Measurements from ENCODE around the gene SNRPD1. TPM values are rescaled to one million over a fixed set of nuclear protein-coding genes. Genes with fewer than 3 reads are reported as not detected.

SNRPD1 gene
- total RNA-seq, 1 donor from 2014 or later = 58.1 TPM

GRCh38 chr18:21593540-21594257 lies 18.4 kb upstream of the SNRPD1 start:
- Mint-ChIP-seq H3K4me1 (peaks cover 24% of the 10 kb centered on the region), H3K27ac (no peak overlapping the region), H3K27me3 (no peaks in the 10 kb centered on the region), H3K9me3 (no peaks in the 10 kb centered on the region), H3K36me3 (ENCODE audit: low read depth) (peaks cover 17% of the 10 kb centered on the region), H3K4me3 (no peak overlapping the region)
- TF ChIP-seq CTCF (IDR thresholded peaks at IDR 0.05) = no peak
- POLR2A ChIA-PET = no interaction called here
- intact Hi-C loops (cut with micrococcal nuclease) = no loop called here
- CTCF ChIA-PET = no interaction called here
- ATAC-seq (ENCODE audit: low read depth) = peak; percentile 25
- no peak for DNase-seq

- CTCF ChIA-PET = no interaction called here
- TF ChIP-seq CTCF (IDR thresholded peaks at IDR 0.05) = no peak
- Mint-ChIP-seq H3K27me3 (no peaks in the 10 kb centered on the region), H3K27ac (no peak overlapping the region), H3K9me3 (no peaks in the 10 kb centered on the region), H3K36me3 (ENCODE audit: low read depth) (peaks cover 19% of the 10 kb centered on the region), H3K4me3 (no peak overlapping the region), H3K4me1 (peaks cover 50% of the 10 kb centered on the region)
- intact Hi-C loops (cut with micrococcal nuclease) = no loop called here
- DNase-seq (no peak), ATAC-seq (ENCODE audit: low read depth) (no peak)
- POLR2A ChIA-PET = interaction anchor here (0.5 to 1.0 kb wide), 2 partner anchors 15 to 250 kb away, joined by 5 to 6 read pairs; partner anchors contain the start of gene SNRPD1
Observed at GRCh38 chr18:21597620-21598019, 14.5 kb upstream of the SNRPD1 start.

GRCh38 chr18:21598726-21599584 lies 13.2 kb upstream of the SNRPD1 start:
- H3K36me3 Mint-ChIP-seq (ENCODE audit: low read depth) = peaks cover 15% of the 10 kb centered on the region
- ChIA-PET POLR2A (interaction anchor here (0.6 to 5.2 kb wide), 6 partner anchors 12 to 142 kb away, joined by 3 to 152 read pairs (median 24); partner anchors contain the start of genes ABHD3, MIB1 and SNRPD1), CTCF (interaction anchor here (4.5 kb wide), 1 partner anchor 12 kb away, joined by 59 read pairs; the partner anchor contains the start of gene SNRPD1)
- H3K9me3 Mint-ChIP-seq = no peaks in the 10 kb centered on the region
- ATAC-seq (ENCODE audit: low read depth) (no peak), DNase-seq (no peak)
- no peak for TF ChIP-seq CTCF (IDR thresholded peaks at IDR 0.05)
- H3K27me3 Mint-ChIP-seq = no peaks in the 10 kb centered on the region
- peak overlapping the region; percentile 99 for H3K27ac Mint-ChIP-seq
- peaks cover 52% of the 10 kb centered on the region for H3K4me1 Mint-ChIP-seq
- intact Hi-C loops (cut with micrococcal nuclease) = no loop called here
- peak overlapping the region; percentile 96 for H3K4me3 Mint-ChIP-seq

- DNase-seq (no peak), ATAC-seq (ENCODE audit: low read depth) (peak; percentile 49)
- H3K27me3 Mint-ChIP-seq = no peaks in the 10 kb centered on the region
- POLR2A ChIA-PET = interaction anchor here (0.6 to 5.2 kb wide), 22 partner anchors 11 to 1853 kb away, joined by 3 to 152 read pairs (median 4); partner anchors contain the start of genes ABHD3, MIB1, RIOK3 and ROCK1
- peak overlapping the region; percentile 96 for H3K4me3 Mint-ChIP-seq
- peaks cover 14% of the 10 kb centered on the region for H3K36me3 Mint-ChIP-seq (ENCODE audit: low read depth)
- intact Hi-C loops (cut with micrococcal nuclease) = loop anchor here (1.0 to 10.0 kb wide), 7 partner anchors 12 to 1625 kb away; partner anchors contain the start of genes ABHD3, MIB1, RBBP8 and ROCK1
- TF ChIP-seq CTCF (IDR thresholded peaks at IDR 0.05) = no peak
- H3K9me3 Mint-ChIP-seq = no peaks in the 10 kb centered on the region
- H3K27ac Mint-ChIP-seq = peak overlapping the region; percentile 99
- peaks cover 50% of the 10 kb centered on the region for H3K4me1 Mint-ChIP-seq
- CTCF ChIA-PET = interaction anchor here (0.7 to 4.5 kb wide), 6 partner anchors 11 to 140 kb away, joined by 3 to 59 read pairs (median 6); partner anchors contain the start of genes ABHD3 and SNRPD1
Observed at GRCh38 chr18:21599585-21600525, 12.3 kb upstream of the SNRPD1 start.
